ENCODE results near the gene TPH1.

Gene TPH1

GRCh38 chr11:18078909-18079308 is 32.8 kb upstream of the TPH1 start:
- TF ChIP-seq EZH2phosphoT487 (IDR thresholded peaks at IDR 0.05; ENCODE audit: low read length) (no peak), EZH2 (optimal IDR thresholded peaks at IDR 0.05; ENCODE audit: low read depth, low read length) (no peak), CTCF (IDR thresholded peaks at IDR 0.05; ENCODE audit: low read length) (no peak)
- Histone ChIP-seq H3F3A (ENCODE audit: insufficient read depth, low read length) (no peaks in the 10 kb centered on the region), H3K36me3 (replicated peaks; ENCODE audit: insufficient read depth, low read length) (no peaks in the 10 kb centered on the region; the same call in 1 of the 2 replicates), H3K9me2 (replicated peaks; ENCODE audit: insufficient read depth, low read length) (no peaks in the 10 kb centered on the region), H3K27ac (ENCODE audit: low read length) (no peak overlapping the region), H3K4me2 (ENCODE audit: low read depth, low read length) (no peak overlapping the region), H3K9me3 (replicated peaks; ENCODE audit: insufficient read depth, low read length) (no peaks in the 10 kb centered on the region), H3K9ac (ENCODE audit: low read length) (no peak overlapping the region), H3K27me3 (replicated peaks; ENCODE audit: insufficient read depth, low read length) (no peaks in the 10 kb centered on the region), H3K79me2 (ENCODE audit: low read length) (no peaks in the 10 kb centered on the region), H3K4me3 (ENCODE audit: low read length) (no peak overlapping the region), H3K4me1 (ENCODE audit: low read length) (no peaks in the 10 kb centered on the region), H2AFZ (ENCODE audit: low read length) (no peak overlapping the region), H4K20me1 (ENCODE audit: insufficient read depth, low read length) (no peaks in the 10 kb centered on the region)
- DNase-seq: no peak

GRCh38 chr11:18075444-18075843 is 29.4 kb upstream of the TPH1 start:
- Histone ChIP-seq H3K9me2 (replicated peaks; ENCODE audit: insufficient read depth, low read length) (no peaks in the 10 kb centered on the region), H3K27ac (ENCODE audit: low read length) (no peak overlapping the region)

GRCh38 chr11:18071098-18071705 is 25.1 kb upstream of the TPH1 start:
- Histone ChIP-seq H3K4me2 (ENCODE audit: low read depth, low read length) (no peak overlapping the region), H4K20me1 (ENCODE audit: insufficient read depth, low read length) (no peaks in the 10 kb centered on the region), H3K9me2 (replicated peaks; ENCODE audit: insufficient read depth, low read length) (no peaks in the 10 kb centered on the region), H3K4me3 (ENCODE audit: low read length) (no peak overlapping the region), H3K36me3 (replicated peaks; ENCODE audit: insufficient read depth, low read length) (no peaks in the 10 kb centered on the region), H3K79me2 (ENCODE audit: low read length) (no peaks in the 10 kb centered on the region), H3K27ac (ENCODE audit: low read length) (no peak overlapping the region), H2AFZ (ENCODE audit: low read length) (no peak overlapping the region), H3K9ac (ENCODE audit: low read length) (no peak overlapping the region), H3K4me1 (ENCODE audit: low read length) (no peaks in the 10 kb centered on the region), H3F3A (ENCODE audit: insufficient read depth, low read length) (no peaks in the 10 kb centered on the region), H3K9me3 (replicated peaks; ENCODE audit: insufficient read depth, low read length) (no peaks in the 10 kb centered on the region), H3K27me3 (replicated peaks; ENCODE audit: insufficient read depth, low read length) (no peaks in the 10 kb centered on the region)
- DNase-seq: no peak
- TF ChIP-seq CTCF (IDR thresholded peaks at IDR 0.05; ENCODE audit: low read length) (no peak), EZH2phosphoT487 (IDR thresholded peaks at IDR 0.05; ENCODE audit: low read length) (no peak), EZH2 (optimal IDR thresholded peaks at IDR 0.05; ENCODE audit: low read depth, low read length) (no peak)

More at GRCh38 chr11:18075444-18075843, 29.4 kb upstream of the TPH1 start:
- Histone ChIP-seq H3K4me2 (ENCODE audit: low read depth, low read length) (no peak overlapping the region), H3K27me3 (replicated peaks; ENCODE audit: insufficient read depth, low read length) (no peaks in the 10 kb centered on the region), H3K36me3 (replicated peaks; ENCODE audit: insufficient read depth, low read length) (no peaks in the 10 kb centered on the region), H4K20me1 (ENCODE audit: insufficient read depth, low read length) (no peaks in the 10 kb centered on the region), H3K9me3 (replicated peaks; ENCODE audit: insufficient read depth, low read length) (no peaks in the 10 kb centered on the region), H3K9ac (ENCODE audit: low read length) (no peak overlapping the region), H3K79me2 (ENCODE audit: low read length) (no peaks in the 10 kb centered on the region), H3K4me3 (ENCODE audit: low read length) (no peak overlapping the region), H3F3A (ENCODE audit: insufficient read depth, low read length) (no peaks in the 10 kb centered on the region), H3K4me1 (ENCODE audit: low read length) (no peaks in the 10 kb centered on the region), H2AFZ (ENCODE audit: low read length) (no peak overlapping the region)
- DNase-seq: no peak
- TF ChIP-seq EZH2 (optimal IDR thresholded peaks at IDR 0.05; ENCODE audit: low read depth, low read length): no peak
- TF ChIP-seq EZH2phosphoT487 (IDR thresholded peaks at IDR 0.05; ENCODE audit: low read length): no peak
- no peak for TF ChIP-seq CTCF (IDR thresholded peaks at IDR 0.05; ENCODE audit: low read length)
